MM.1S (cell line): Measurements from ENCODE around the gene MAP2K3.

Source experiments
- CTCF ChIP-seq: fragments of 300-600 bp; sonication (generic); IDR thresholded peaks from 2 replicates; pipeline ENCODE4 v1.5.1; 2016; ENCODE audit warnings: antibody characterized with exemption, low read length, mixed read lengths
- EZH2 ChIP-seq: fragments of 300-600 bp; sonication (generic); optimal IDR thresholded peaks from 2 replicates; pipeline ENCODE3; 2017; ENCODE audit warnings: low read depth, mild to moderate bottlenecking, antibody characterized with exemption, low read length, mixed read lengths
- EZH2phosphoT487 ChIP-seq: fragments of 300-600 bp; sonication (generic); IDR thresholded peaks from 2 replicates; pipeline ENCODE4 v1.6.1; 2018; ENCODE audit warnings: antibody characterized with exemption, low read length

- TF ChIP-seq CTCF = no peak
- TF ChIP-seq EZH2 = no peak
- no peak for TF ChIP-seq EZH2phosphoT487
Measured at GRCh38 chr17:21253646-21254441, 30.7 kb upstream of the MAP2K3 start.
